Measurements from ENCODE around the gene FFAR1.

DNA sequence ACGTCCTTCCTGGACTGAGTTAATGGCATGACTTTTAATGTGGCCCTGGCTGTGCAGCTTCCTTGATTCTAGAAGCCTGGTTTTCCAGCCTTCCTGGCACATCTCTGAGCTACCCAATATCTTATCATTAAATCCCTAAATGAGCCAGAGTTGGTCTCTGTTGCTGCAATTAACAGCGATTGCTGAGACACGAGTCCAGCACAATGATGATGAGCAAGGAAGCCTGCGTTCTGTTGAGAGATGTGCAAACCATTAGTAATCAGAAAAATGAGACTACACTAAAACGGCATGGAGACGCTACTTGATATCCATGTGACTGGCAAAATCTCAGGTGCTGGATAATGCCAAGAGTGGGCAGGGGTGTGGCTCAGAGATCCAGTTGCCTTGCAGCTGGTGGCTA is 49.4 kb downstream of the FFAR1 start:
- TF ChIP-seq, protein P1, sequence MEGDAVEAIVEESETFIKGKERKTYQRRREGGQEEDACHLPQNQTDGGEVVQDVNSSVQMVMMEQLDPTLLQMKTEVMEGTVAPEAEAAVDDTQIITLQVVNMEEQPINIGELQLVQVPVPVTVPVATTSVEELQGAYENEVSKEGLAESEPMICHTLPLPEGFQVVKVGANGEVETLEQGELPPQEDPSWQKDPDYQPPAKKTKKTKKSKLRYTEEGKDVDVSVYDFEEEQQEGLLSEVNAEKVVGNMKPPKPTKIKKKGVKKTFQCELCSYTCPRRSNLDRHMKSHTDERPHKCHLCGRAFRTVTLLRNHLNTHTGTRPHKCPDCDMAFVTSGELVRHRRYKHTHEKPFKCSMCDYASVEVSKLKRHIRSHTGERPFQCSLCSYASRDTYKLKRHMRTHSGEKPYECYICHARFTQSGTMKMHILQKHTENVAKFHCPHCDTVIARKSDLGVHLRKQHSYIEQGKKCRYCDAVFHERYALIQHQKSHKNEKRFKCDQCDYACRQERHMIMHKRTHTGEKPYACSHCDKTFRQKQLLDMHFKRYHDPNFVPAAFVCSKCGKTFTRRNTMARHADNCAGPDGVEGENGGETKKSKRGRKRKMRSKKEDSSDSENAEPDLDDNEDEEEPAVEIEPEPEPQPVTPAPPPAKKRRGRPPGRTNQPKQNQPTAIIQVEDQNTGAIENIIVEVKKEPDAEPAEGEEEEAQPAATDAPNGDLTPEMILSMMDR (IDR thresholded peaks at IDR 0.05 in 8 of 11, conservative IDR thresholded peaks at IDR 0.05 in 3 of 11), result no peak
- TF ChIP-seq POLR2A (IDR thresholded peaks at IDR 0.05), result no peak

All from spleen (tissue), 7 donors.